HEK293T (cell line): ENCODE measurements around the gene SERPINF2.

Experiments
- BHLHE40 ChIP-seq: fragments of 450-650 bp; IDR thresholded peaks from 2 replicates; pipeline ENCODE4 v1.6.1; 2016; ENCODE audit warnings: mild to moderate bottlenecking, moderate library complexity, borderline replicate concordance
- CTBP1 ChIP-seq: fragments of 450-650 bp; IDR thresholded peaks from 2 replicates; pipeline ENCODE4 v1.6.1; 2016; ENCODE audit warnings: borderline replicate concordance
- FOXA1 ChIP-seq: fragments of 450-650 bp; IDR thresholded peaks from 2 replicates; pipeline ENCODE4 v1.6.1; 2016; ENCODE audit warnings: mild to moderate bottlenecking
- FOXK2 ChIP-seq: fragments of 450-650 bp; IDR thresholded peaks from 2 replicates; pipeline ENCODE4 v1.6.1; 2016; ENCODE audit warnings: mild to moderate bottlenecking
- FOXM1 ChIP-seq: fragments of 450-650 bp; IDR thresholded peaks from 2 replicates; pipeline ENCODE4 v1.6.1; 2017; ENCODE audit warnings: mild to moderate bottlenecking, borderline replicate concordance
- LEF1 ChIP-seq: fragments of 450-650 bp; IDR thresholded peaks from 2 replicates; pipeline ENCODE4 v1.6.1; 2017; ENCODE audit warnings: mild to moderate bottlenecking, borderline replicate concordance
- NFRKB ChIP-seq: fragments of 450-650 bp; IDR thresholded peaks from 2 replicates; pipeline ENCODE4 v1.6.1; 2016; ENCODE audit warnings: mild to moderate bottlenecking, moderate library complexity
- SP1 ChIP-seq: fragments of 450-650 bp; IDR thresholded peaks from 2 replicates; pipeline ENCODE4 v1.6.1; 2017
- ZNF384 ChIP-seq: fragments of 450-650 bp; IDR thresholded peaks from 2 replicates; pipeline ENCODE4 v1.6.1; 2016

GRCh38 chr17:1759529-1759928 is 16.9 kb downstream of the SERPINF2 start:
- TF ChIP-seq FOXA1 = no peak
- no peak for TF ChIP-seq FOXM1
- TF ChIP-seq ZNF384 = no peak
- TF ChIP-seq LEF1 = no peak
- no peak for TF ChIP-seq SP1
- TF ChIP-seq NFRKB = no peak
- TF ChIP-seq BHLHE40 = no peak
- TF ChIP-seq FOXK2 = no peak
- no peak for TF ChIP-seq CTBP1
